ENCODE data around the gene CRYZ.
"Not testable (repeated sequence)": the region's sequence is repeated elsewhere in the genome, so short reads cannot be mapped to it uniquely, and the experiment has no call there.

CRYZ gene, protein sequence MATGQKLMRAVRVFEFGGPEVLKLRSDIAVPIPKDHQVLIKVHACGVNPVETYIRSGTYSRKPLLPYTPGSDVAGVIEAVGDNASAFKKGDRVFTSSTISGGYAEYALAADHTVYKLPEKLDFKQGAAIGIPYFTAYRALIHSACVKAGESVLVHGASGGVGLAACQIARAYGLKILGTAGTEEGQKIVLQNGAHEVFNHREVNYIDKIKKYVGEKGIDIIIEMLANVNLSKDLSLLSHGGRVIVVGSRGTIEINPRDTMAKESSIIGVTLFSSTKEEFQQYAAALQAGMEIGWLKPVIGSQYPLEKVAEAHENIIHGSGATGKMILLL

DNA sequence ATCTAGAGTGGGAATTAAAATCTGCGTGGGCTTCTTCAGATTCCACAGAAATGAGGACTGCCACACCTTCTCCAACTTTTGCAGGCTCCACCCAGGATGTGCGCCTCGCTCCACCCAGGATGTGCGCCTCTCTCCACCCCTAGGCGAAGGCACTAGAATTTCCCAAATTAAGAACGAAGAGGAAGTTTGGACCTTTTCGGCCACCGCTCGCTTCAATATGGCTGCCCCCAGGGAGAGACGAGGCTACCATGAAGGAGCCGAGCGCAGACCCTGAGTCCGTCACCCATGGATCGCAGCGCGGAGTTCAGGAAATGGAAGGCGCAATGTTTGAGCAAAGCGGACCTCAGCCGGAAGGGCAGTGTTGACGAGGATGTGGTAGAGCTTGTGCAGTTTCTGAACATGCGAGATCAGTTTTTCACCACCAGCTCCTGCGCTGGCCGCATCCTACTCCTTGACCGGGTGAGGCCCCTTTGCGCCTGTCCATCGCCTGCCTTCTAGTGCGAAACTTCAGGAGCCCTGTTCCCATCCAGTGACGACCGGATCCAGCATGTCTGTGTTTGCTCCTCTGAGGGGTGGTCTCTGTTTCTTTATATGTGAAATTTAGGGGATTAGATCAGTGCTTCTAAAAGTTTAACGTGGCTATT, at the start of gene CRYZ, which contains the start of gene TYW3:
Gene CRYZ (minus strand): TSS at position 91 of the 644 bp plus-strand sequence. CDS start 8,229 bp downstream, outside the sequence.
Gene TYW3 (plus strand): TSS at position 193 of the 644 bp plus-strand sequence. CDS start 93 bp downstream, at position 286.
- DNase-seq = peak; percentile 89

DNA sequence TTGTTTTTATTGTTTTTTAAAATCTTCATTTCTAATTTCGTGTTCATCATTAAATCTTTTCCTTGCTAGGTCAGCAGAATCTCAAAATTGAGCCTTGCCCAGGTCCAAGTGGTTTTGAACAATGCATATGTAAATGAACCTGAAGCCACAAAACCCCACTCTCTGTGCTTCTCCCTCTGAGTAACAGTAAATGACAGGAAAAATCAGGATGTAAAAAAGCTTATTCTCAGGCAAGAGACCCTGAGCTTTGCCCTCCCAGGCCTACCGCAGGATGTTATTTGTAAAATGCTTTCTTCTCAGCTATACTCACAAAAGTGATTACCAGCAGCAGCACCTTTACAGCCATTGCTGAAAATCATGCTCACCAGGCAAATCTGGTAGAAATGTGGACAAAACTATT, 47.7 kb upstream of the CRYZ start:
- no peak for DNase-seq

DNA sequence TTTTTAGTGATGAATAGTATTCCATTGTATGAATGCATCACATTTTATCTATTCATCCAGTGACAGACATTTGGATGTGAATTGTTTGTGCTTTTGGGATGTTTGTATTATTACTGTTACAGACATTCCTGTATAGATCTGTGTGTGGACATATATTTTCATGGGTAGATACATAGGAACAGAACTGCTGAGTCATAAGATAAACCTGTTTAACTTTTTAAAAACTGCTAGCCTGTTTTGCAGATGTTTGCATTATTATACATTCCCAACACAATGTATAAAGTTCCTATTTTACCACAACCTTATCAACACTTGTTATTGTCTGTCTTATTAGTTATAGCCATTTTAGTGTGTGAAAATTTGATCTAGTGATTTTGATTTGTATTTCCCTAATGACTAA, 46.9 kb upstream of the CRYZ start:
- DNase-seq = no peak

DNA sequence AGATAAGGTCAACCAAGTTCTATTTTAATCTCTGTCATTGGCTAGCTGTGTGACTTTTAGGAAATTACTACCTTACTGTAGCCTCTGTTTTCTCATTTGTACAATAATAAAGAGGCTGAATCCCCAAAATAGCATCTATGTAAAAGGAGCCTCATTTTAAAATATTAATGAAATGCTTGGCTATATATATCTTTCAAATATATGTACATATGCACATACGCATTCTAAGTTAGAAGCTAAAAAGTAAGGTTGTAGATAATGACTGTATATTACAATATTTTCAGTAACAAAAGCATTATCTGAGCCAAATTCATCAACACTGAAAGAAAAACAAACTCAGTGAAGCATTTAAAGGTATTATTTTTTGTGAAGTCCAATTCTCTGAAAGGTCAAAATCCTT, 44.7 kb upstream of the CRYZ start:
- no peak for DNase-seq

DNA sequence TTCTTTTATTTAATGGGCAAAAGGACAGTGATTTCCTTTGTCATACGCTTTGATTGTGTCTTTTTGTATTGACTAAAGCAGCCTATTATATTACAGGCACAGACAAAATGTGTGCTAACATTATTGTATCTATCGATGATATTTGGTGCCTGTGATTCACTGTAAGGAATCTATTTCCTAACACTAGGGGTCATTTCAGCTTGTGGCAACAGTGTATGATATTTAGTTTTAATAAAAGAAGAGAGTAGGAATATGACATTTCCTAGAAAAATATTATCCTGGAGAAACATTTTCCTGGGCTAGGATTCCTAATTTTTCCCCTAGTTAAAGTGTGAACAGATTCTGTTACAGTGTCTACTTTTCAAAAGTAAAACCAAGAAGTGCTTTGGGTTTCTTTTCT, 42.9 kb upstream of the CRYZ start:
- DNase-seq = no peak

DNA sequence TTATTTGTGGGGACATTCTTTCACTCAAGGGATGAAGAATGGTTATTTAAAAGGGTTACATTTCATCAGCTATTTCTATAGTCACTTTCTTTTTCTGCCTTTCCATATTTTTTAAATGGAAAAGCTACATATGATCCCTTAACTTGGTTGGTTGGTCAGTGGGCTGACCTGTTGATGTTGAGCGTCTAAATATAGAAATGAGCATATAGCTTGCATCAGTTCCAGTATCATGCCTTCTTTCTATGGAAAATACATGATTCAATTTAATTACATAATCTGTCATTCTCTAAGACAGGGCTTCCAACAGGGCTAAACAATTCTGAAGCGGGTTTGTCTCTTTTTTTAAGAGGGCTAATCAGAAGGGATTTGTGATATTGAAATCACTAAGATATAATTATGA, 40.7 kb upstream of the CRYZ start:
- no peak for DNase-seq

DNA sequence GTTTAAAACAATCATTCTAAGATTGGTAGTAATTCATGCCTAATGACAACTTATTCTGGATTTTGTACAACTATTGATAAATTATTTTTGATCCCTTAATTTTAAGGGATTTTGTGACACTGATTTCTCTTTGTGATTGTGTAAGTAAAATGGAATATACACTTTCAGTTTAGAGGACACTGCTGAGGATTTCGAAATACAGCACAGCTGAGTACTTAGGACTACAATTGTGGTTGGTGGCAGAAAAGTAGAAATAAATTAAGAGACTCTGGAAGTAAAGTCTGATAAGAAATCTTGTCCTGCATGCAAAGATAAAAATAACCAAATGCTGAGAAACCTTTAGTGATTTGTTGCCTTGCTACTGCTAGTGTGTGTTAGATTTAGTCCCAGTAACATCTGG, 40.1 kb upstream of the CRYZ start:
- DNase-seq = no peak

DNA sequence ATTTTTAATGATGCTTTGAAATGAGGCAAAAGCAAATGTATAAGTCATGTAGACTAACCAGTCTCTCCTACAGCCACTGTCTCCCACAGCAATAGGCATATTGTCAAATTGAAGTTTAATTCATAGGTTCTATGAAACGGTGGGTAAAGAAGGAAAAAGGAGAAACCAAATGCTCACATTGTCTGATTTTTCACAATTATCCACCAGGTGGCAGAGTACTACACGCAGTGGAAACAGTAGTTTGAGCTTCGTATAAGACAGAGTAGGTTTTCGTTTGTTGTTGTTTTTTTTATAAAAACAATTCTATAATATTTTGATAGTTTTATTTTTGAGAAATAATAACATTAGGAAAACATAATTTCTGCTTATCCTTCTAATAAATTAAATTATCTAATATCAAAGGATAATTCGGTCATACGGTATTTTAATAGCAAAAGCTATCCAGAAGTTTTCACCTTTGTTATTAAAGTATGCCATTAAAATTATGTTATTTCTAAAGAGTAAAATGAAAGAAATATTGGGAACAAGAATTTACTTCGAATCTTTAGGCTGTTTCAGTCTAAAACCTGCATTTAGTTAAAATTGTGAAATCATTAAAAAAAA, 39.2 kb upstream of the CRYZ start:
- peak; percentile 31 for DNase-seq

DNA sequence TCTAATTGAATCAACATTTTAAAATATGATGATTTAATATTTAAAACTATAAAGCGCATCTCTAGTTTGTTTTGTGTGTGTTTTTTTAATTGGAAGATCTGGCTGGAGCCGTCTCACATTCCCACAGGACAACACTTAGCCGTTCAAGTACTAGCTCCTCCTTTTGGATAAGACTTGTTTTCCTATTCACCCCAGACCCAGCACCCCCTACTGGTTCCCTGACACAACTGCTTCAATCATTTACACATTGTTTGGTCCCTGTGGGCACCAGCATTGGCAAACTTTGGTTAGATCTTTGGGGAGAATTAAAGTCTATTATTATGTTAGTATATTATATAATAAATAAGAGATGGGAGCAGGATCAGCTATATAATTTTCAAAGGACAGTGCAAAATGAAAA, 34.6 kb upstream of the CRYZ start:
- no peak for DNase-seq

DNA sequence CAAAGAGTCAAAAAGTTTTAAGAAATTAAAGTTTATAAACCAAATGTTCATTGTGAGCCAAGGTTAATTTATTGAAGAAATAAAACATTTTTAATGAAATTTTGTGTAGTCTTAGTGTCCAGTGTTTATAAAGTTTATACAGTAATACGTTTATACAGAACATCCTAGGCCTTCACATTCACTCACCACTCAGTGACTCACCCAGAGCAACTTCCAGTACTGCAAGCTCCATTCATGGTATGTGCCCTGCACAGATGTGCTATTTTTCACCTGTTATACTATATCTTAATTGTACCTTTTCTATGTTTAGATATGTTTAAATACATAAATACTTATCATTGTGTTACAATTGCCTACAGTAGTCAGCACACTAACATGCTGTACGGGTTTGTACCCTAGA, 33.7 kb upstream of the CRYZ start:
- DNase-seq = no peak

DNA sequence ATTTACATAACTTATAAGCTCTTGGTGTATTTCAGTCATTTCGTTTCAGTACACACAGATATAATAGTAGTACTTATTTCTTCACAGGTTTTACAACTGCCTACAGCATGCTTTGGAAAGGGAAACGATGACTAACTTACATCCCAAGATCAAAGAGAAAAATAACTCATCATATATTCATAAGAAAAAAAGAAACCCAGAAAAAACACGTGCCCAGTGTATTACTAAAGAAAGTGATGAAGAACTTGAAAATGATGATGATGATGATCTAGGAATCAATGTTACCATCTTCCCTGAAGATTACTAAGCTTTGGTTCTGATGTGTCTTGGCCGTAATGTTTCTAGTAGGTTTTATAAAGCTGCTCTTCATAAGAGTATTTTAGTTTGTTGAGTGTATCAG, 31.0 kb upstream of the CRYZ start:
- no peak for DNase-seq

DNA sequence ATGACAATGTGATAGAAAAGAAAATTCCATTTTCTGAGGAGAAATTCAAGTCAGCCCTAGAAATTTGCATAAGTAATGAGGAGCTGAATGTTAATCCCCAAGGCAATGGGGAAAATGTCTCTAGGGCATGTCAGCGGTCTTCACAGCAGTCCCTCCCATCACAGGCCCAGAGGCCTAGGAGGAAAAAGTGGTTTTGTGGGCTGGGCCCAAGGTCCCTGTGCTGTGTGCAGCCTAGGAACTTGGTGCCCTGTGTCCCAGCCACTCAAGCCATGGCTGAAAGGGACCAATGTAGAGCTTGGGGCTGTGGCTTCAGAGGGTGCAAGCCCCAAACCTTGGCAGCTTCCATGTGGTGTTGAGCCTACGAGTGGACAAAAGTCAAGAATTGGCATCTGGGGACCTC, 23.8 kb upstream of the CRYZ start:
- not testable (repeated sequence) for DNase-seq

DNA sequence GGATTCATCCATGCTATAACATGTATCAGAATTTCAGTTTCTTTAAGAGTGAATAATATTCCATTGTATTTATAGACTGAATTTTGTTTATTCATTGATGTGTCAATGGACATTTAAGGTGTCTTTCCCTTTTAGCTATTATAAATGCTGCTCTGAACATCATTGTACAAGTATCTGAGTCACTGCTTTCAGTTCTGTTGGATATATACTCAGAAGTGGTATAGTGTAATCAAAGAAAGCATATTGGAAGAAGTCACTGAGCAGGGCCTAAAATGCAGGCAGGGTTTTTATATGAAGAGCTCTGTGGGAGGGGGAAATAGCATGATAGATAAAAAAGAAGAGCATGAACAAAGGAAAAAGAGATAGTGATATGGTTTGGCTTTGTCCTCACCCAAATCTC, 22.6 kb upstream of the CRYZ start:
- DNase-seq = no peak

DNA sequence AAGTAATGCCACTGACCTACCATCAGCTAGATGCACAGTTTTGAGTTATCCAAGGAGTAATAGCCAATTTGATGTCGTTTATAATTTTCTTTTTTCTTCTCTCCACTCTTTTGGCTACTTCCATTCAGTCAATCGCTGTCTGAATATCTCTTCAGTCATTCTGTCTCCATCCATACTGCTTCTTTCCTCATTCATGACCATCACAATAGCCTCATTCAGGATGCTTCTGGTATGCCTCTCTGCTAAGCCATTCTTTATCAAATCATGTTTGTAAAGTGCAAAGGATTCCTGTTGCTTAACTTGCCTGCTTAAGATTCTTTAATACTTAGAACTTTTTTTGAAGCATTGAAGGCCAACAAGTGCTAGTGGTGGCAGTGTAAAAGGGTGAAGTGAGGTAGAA, 20.3 kb upstream of the CRYZ start:
- DNase-seq = no peak

DNA sequence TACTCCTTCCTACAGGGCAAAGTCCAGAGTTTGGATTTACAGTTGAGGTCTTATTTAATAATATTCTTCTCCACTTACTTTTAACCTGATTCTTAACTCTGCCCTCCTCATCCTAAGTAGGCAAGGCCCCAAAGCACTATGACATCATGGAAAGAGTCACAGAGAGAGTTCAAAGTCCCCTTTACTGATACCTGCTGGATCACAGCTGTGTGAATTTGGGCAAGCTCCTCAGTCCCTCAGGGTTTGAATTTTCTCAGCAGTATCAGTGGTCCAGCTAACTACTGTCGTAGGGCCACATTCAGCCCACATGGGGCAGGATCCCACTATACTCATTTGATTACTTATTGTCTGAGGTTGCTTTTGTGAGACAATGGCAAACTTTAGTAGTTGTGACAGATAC, 16.1 kb upstream of the CRYZ start:
- DNase-seq = no peak

DNA sequence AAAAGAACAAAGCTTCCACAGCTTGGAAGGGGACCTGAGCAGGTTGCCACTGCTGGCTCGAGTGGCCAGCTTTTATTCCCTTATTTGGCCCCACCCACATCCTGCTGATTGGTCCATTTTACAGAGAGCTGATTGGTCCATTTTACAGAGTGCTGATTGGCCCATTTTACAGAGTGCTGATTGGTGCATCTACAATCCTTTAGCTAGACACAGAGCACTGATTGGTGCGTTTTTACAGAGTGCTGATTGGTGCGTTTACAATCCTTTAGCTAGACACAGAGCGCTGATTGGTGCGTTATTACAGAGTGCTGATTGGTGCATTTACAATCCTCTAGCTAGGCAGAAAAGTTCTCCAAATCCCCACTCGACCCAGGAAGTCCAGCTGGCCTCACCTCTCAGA, 12.4 kb upstream of the CRYZ start:
- not testable (repeated sequence) for DNase-seq

DNA sequence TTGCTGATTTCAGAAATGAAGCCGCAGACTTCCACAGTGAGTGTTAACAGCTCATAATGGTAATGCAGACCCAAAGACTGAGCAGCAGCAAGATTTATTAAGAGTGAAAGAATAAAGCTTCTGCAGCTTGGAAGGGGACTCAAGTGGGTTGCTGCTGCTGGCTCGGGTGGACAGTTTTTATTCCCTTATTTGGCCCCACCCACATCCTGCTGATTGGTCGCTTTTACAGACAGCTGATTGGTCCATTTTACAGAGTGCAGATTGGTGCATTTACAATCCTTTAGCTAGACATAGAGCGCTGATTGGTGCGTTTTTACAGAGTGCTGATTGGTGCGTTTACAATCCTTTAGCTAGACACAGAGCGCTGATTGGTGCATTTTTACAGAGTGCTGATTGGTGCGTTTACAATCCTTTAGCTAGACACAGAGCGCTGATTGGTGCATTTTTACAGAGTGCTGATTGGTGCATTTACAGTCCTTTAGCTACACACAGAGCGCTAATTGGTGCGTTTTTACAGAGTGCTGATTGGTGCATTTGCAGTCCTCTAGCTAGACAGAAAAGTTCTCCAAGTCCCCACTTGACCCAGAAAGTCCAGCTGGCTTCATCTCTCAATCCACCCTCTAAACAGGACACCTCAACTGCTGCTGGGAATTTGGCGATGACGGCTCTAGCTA, 7.6 kb upstream of the CRYZ start:
- not testable (repeated sequence) for DNase-seq

DNA sequence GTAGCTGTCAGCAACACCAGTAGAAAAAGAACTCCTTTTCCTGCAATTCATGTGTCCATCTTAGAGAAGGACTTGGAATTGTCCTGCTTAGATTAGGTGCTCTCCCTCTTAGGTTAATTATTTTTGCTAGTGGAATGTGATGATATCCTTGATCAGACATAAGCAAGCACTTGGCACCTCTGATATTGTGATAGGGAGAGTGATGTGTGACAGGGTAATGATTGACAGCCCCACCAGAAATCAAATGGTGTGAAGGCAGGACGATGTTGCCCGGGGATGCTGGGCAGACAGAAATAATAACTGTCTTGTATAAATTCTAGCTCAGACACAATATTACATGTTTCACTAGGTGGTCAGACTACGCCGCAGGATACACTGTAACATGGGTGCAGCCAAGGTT, 4.5 kb upstream of the CRYZ start:
- no peak for DNase-seq

DNA sequence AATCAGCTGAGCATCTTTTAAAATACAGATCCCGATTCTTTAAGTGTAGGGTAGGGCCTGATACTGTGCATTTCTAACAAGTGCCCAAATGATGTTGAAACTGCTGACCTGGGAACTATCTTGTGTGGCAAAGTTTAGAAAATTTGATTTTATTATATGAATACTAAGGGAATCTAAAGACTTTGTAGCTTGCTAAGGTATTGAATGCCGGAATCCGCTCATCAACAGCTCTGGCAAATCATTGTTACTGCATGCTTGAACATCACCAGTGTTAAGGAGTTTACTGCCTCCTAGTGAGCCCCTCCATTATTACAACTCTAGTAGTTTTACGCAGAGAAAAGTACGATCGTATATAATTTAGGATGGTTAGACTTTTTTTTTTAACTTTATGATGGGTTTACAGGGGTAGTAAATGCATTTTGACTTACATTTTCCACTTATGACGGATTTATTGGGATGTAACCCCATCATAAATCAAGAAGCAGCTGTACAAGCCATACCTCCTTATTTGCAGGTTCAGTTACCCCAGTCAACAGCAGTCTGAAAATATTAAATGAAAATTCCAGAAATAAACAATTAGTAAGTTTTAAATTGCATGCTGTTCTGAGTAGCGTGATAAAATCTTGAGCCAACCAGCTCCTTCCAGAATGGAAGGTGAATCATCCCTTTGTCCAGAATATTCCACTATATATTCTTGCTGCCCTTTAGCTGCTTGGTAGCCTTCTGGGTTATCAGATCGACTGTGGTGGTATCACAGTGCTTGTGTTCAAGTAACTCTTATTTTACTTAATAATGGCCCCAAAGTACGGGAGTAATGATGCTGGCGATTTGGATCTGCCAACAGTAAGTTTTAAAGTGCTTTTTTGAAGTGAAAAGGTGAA, 994 bp upstream of the CRYZ start:
- peak; percentile 79 for DNase-seq

DNA sequence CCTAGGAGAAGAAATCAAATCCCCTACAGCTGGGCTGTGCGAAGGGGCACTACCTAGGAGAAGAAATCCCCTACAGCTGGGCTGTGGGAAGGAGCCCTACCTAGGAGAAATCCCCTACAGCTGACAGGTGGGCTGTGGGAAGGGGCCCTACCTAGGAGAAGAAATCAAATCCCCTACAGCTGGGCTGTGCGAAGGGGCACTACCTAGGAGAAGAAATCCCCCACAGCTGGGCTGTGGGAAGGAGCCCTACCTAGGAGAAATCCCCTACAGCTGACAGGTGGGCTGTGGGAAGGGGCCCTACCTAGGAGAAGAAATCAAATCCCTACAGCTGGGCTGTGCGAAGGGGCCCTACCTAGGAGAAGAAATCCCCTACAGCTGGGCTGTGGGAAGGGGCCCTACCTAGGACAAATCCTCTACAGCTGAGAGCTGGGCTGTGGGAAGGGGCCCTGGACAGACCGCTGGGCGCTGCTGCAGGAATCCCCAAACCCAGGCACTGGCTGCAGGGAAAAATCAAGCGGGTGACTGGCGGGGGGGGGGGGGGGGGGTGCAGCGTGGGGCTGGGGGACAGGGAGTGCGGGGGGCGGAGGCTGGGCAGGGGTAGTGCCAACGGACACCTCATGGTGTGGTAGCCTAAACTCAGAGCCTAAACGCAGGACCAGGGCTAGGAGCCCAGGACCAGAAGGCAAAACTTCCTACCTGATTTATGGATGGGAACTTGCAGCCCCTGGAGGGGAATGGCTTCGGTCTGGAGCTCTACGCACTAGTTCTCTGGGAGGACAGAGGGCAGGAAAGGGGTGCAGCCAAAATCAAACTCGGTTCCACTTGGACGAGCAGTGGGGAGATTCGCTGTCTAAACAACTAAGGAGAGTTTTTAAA, 541 bp downstream of the CRYZ start:
- DNase-seq = peak; percentile 15

DNA sequence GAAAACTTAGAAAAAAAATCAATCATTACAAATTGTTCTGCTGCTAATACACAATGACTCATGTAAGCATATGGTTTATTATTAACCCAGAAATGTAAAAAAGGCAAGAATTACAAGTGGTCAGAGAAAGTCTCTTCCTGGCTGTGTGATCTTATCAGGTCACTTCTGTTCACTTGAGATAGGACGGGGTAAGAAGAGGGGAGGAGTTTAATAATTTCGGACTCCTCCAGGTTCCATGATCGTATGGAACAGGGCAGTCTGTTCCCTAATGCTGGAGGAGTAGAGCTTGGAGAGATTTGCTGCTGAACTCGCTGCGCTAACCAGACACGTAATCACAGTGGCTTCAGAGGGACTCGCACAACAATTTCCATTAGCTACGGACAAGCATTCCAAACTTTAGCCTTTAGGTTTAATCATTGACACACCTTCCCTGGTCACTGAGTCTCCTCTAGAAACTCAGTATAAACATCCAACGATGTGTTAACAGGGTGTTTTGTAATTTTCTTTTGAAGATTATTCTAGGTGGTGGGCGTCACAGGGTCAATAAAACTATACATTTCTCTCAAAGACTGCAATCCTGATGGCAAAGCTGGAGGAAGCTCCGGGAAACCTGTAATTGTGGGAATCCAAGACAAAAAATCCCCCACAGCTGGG, 1.3 kb downstream of the CRYZ start:
- no peak for DNase-seq

Data from CD4-positive, alpha-beta T cell treated with Interleukin-21 for 1 hour (primary cell).